Keratinocyte (primary cell): ENCODE measurements around the gene ZNF678. TPM values are rescaled to one million over a fixed set of nuclear protein-coding genes. Genes with fewer than 3 reads are reported as not detected.

Source experiments
- DNase-seq: peaks from one replicate; pipeline ENCODE4 v3.0.0-alpha.2; 2011; ENCODE audit warnings: low read depth, missing footprints, low spot score
- FAIRE-seq: peaks from 2 replicates; lab custom pipeline; 2011; peaks lifted over from hg19 to GRCh38; lab: Jason Lieb, UNC
- H2AFZ ChIP-seq: 2 replicates; pipeline ENCODE4 v1.6.0; 2012; ENCODE audit warnings: low read length, control low read depth, inconsistent platforms; ENCODE audit not compliant: control insufficient read depth
- H3K27ac ChIP-seq: 2 replicates; pipeline ENCODE4 v1.5.1; 2011; ENCODE audit warnings: low read length; ENCODE audit not compliant: control insufficient read depth, insufficient read depth
- H3K27me3 ChIP-seq: 3 replicates; pipeline ENCODE4 v1.6.0; 2011; ENCODE audit warnings: low read length; ENCODE audit not compliant: control insufficient read depth, insufficient read depth; ENCODE audit errors: extremely low read depth
- H3K36me3 ChIP-seq, 2 experiments: 2 replicates in 1 of 2; 3 replicates in 1 of 2; pipeline ENCODE4 v1.5.1; 2011; ENCODE audit warnings: low read length in 2 of 2, mild to moderate bottlenecking in 1 of 2; ENCODE audit not compliant: control insufficient read depth in 2 of 2, insufficient read depth in 2 of 2; ENCODE audit errors: extremely low read depth in 1 of 2
- H3K4me1 ChIP-seq: 3 replicates; pipeline ENCODE4 v1.5.1; 2011; ENCODE audit warnings: low read length; ENCODE audit not compliant: control insufficient read depth, insufficient read depth; ENCODE audit errors: extremely low read depth
- H3K4me2 ChIP-seq: 3 replicates; pipeline ENCODE4 v1.6.0; 2011; ENCODE audit warnings: low read depth, low read length; ENCODE audit not compliant: control insufficient read depth, insufficient read depth; ENCODE audit errors: extremely low read depth
- H3K4me3 ChIP-seq, 3 experiments: fragments of 200-600 bp in 1 of 3; sonication (generic) in 1 of 3; 2 replicates in 2 of 3; 3 replicates in 1 of 3; pipeline ENCODE4 v1.5.1; 2011 to 2016; ENCODE audit warnings: low read length in 3 of 3, mild to moderate bottlenecking in 3 of 3, control low read depth in 2 of 3, inconsistent platforms in 1 of 3, low read depth in 1 of 3, mixed read lengths in 1 of 3, mixed run types in 1 of 3, moderate library complexity in 1 of 3; ENCODE audit not compliant: control insufficient read depth in 2 of 3, insufficient read depth in 2 of 3; ENCODE audit errors: extremely low read depth in 1 of 3
- H3K79me2 ChIP-seq: 2 replicates; pipeline ENCODE4 v1.6.0; 2012; ENCODE audit warnings: low read length; ENCODE audit not compliant: control insufficient read depth, insufficient read depth
- H3K9ac ChIP-seq: 3 replicates; pipeline ENCODE4 v1.6.0; 2011; ENCODE audit warnings: low read length; ENCODE audit not compliant: control insufficient read depth, insufficient read depth; ENCODE audit errors: extremely low read depth
- H3K9me1 ChIP-seq: 3 replicates; pipeline ENCODE4 v1.6.0; 2011; ENCODE audit warnings: low read length; ENCODE audit not compliant: control insufficient read depth, insufficient read depth; ENCODE audit errors: extremely low read depth
- H3K9me3 ChIP-seq: 2 replicates; pipeline ENCODE4 v1.5.1; 2012; ENCODE audit warnings: low read depth, low read length; ENCODE audit not compliant: control insufficient read depth
- H4K20me1 ChIP-seq: 3 replicates; pipeline ENCODE4 v1.6.0; 2011; ENCODE audit warnings: low read length; ENCODE audit not compliant: control insufficient read depth, insufficient read depth; ENCODE audit errors: extremely low read depth
- CTCF ChIP-seq, 3 experiments: IDR thresholded peaks in 1 of 3; conservative IDR thresholded peaks in 1 of 3; optimal IDR thresholded peaks in 1 of 3; 2 replicates in 2 of 3; 3 replicates in 1 of 3; pipeline versions ENCODE3 to v1.5.1; 2011; ENCODE audit warnings: low read length in 3 of 3, mild to moderate bottlenecking in 3 of 3, moderate library complexity in 2 of 3, control low read depth in 1 of 3, inconsistent platforms in 1 of 3; ENCODE audit not compliant: insufficient read depth in 2 of 3; ENCODE audit errors: extremely low read depth in 1 of 3
- EZH2 ChIP-seq: IDR thresholded peaks from one replicate; pipeline ENCODE4 v1.6.1; 2012; ENCODE audit warnings: inconsistent platforms, mild to moderate bottlenecking, low read length, moderate library complexity
- dilution Hi-C: fragments of 300-500 bp; cut with MboI; formaldehyde crosslinking; loops from one replicate; pipeline ENCODE4 v1.7.0; 2020; ENCODE audit warnings: low sequenced_read_pairs; ENCODE audit not compliant: extremely low pct_ligation_motif_present
- polyA plus RNA-seq, 5 experiments: library from polyadenylated mRNA; depleted of rRNA in 3 of 5; stranded (reverse) in 3 of 5; stranded (forward) in 1 of 5; unstranded in 1 of 5; fragments of >200 nt; gene quantifications; 1 replicate in 1 of 5; 2 replicates in 3 of 5; 3 replicates in 1 of 5; pipeline versions ENCODE4 v1.2.1 to v1.2.3, GENCODE V29; 2011 to 2012; ENCODE audit warnings: missing spikeins in 2 of 5, low read depth in 1 of 5, low replicate concordance in 1 of 5

Gene ZNF678
- polyA plus RNA-seq, 1 donor (not counting 4 experiments of a cell fraction or from before 2014, with no cell fraction given): 3.0 TPM

GRCh38 chr1:227718932-227719331 lies 155.6 kb downstream of the ZNF678 start:
- Histone ChIP-seq H3K9me1 (no peaks in the 10 kb centered on the region), H3K4me2 (no peak overlapping the region), H4K20me1 (no peaks in the 10 kb centered on the region), H3K27me3 (no peaks in the 10 kb centered on the region), H3K9ac (no peak overlapping the region), H3K79me2 (no peaks in the 10 kb centered on the region), H2AFZ (no peak overlapping the region), H3K4me1 (no peaks in the 10 kb centered on the region), H3K27ac (no peak overlapping the region), H3K36me3 (no peaks in the 10 kb centered on the region), H3K4me3 (no peak overlapping the region), H3K9me3 (peaks cover 7% of the 10 kb centered on the region)
- dilution Hi-C loops: no loop called here
- no peak for DNase-seq
- no peak for FAIRE-seq
- TF ChIP-seq EZH2 (no peak), CTCF (optimal IDR thresholded peaks at IDR 0.05 in 1 of 3, IDR thresholded peaks at IDR 0.05 in 1 of 3, conservative IDR thresholded peaks at IDR 0.05 in 1 of 3; ENCODE audit: extremely low read depth in 1 of 3, insufficient read depth in 2 of 3, low read length in 3 of 3) (no peak)

GRCh38 chr1:227723474-227723873 lies 160.1 kb downstream of the ZNF678 start:
- H3K27ac ChIP-seq: no peak overlapping the region

More at GRCh38 chr1:227723474-227723873, 160.1 kb downstream of the ZNF678 start:
- Histone ChIP-seq H4K20me1 (no peaks in the 10 kb centered on the region), H3K9me1 (no peaks in the 10 kb centered on the region), H3K27me3 (no peaks in the 10 kb centered on the region), H3K79me2 (no peaks in the 10 kb centered on the region), H3K4me2 (no peak overlapping the region), H3K4me1 (peaks cover 5% of the 10 kb centered on the region), H3K9me3 (peaks cover 7% of the 10 kb centered on the region), H3K36me3 (no peaks in the 10 kb centered on the region), H3K4me3 (no peak overlapping the region), H2AFZ (no peak overlapping the region), H3K9ac (no peak overlapping the region)
- FAIRE-seq (no peak), DNase-seq (no peak)
- dilution Hi-C loops: no loop called here
- no peak for TF ChIP-seq EZH2
- no peak for TF ChIP-seq CTCF (optimal IDR thresholded peaks at IDR 0.05 in 1 of 3, IDR thresholded peaks at IDR 0.05 in 1 of 3, conservative IDR thresholded peaks at IDR 0.05 in 1 of 3; ENCODE audit: extremely low read depth in 1 of 3, insufficient read depth in 2 of 3, low read length in 3 of 3)
